A549 (cell line): ENCODE measurements around the gene EDN2. TPM values are rescaled to one million over a fixed set of nuclear protein-coding genes. Genes with fewer than 3 reads are reported as not detected.

ENCODE experiments used
- ATAC-seq, 2 experiments: fragments of 200-7000 bp in 1 of 2; fragments of >200 bp in 1 of 2; cut with Nextera tagmentation in 1 of 2; cut with Tn5 transposase in 1 of 2; 3 replicates each; pipeline versions ENCODE4 v1.8.0 to v1.9.1; 2018 to 2020; ENCODE audit warnings: mild to moderate bottlenecking in 1 of 2, moderate library complexity in 1 of 2
- CTCF ChIA-PET: fragments of 300-600 bp; sonication (Branson Sonifier 250); formaldehyde crosslinking; extraction: SDS; loops from one replicate; lab custom pipeline; 2021; ENCODE audit warnings: antibody characterized with exemption, inconsistent platforms; lab: Yijun Ruan, JAX
- POLR2A ChIA-PET: fragments of 350-600 bp; formaldehyde crosslinking; extraction: SDS; loops from one replicate; lab custom pipeline; 2021; ENCODE audit warnings: antibody characterized with exemption, inconsistent platforms; lab: Yijun Ruan, JAX
- DNase-seq, 2 experiments: peaks; one replicate each; pipeline versions ENCODE4 v3.0.0 to v3.0.0-alpha.2; 2011 to 2016; ENCODE audit warnings: low read depth in 1 of 2, low spot score in 1 of 2
- FAIRE-seq: peaks from 2 replicates; lab custom pipeline; 2011; peaks lifted over from hg19 to GRCh38; lab: Jason Lieb, UNC
- H3K27ac ChIP-seq, 2 experiments: fragments of >200 bp; sonication (Bioruptor Twin); formaldehyde crosslinking; 3 replicates each; pipeline ENCODE4 v1.5.1; 2016 to 2017
- H3K4me1 ChIP-seq: fragments of >200 bp; sonication (Bioruptor Twin); formaldehyde crosslinking; 3 replicates; pipeline ENCODE4 v1.6.1; 2016
- H3K4me2 ChIP-seq: fragments of >200 bp; sonication (Bioruptor Twin); formaldehyde crosslinking; 3 replicates; pipeline ENCODE4 v1.6.1; 2016
- H3K4me3 ChIP-seq: fragments of >200 bp; sonication (Bioruptor Twin); formaldehyde crosslinking; 3 replicates; pipeline ENCODE4 v1.5.1; 2016
- H3K9me3 ChIP-seq: fragments of >200 bp; sonication (Bioruptor Twin); formaldehyde crosslinking; 3 replicates; pipeline ENCODE4 v1.6.1; 2016
- CHD4 ChIP-seq: fragments of 200-600 bp; sonication (generic); IDR thresholded peaks from 2 replicates; pipeline ENCODE4 v1.6.1; 2016; ENCODE audit warnings: antibody characterized with exemption, mild to moderate bottlenecking, borderline replicate concordance
- CTCF ChIP-seq: fragments of >200 bp; sonication (Bioruptor Twin); formaldehyde crosslinking; IDR thresholded peaks from 3 replicates; pipeline ENCODE4 v1.5.1; 2016
- EP300 ChIP-seq, 2 experiments: fragments of >200 bp; sonication (Bioruptor Twin); formaldehyde crosslinking; IDR thresholded peaks; 2 replicates in 1 of 2; 3 replicates in 1 of 2; pipeline ENCODE4 v1.6.1; 2016 to 2017
- FOSB ChIP-seq: fragments of 250-450 bp; sonication (Bioruptor Pico); IDR thresholded peaks from 2 replicates; pipeline ENCODE4 v1.5.0; 2020; ENCODE audit warnings: mild to moderate bottlenecking, moderate library complexity
- FOSL2 ChIP-seq, 2 experiments: fragments of 450-650 bp in 1 of 2; fragments of >200 bp in 1 of 2; sonication (Bioruptor Twin) in 1 of 2; formaldehyde crosslinking; IDR thresholded peaks; 2 replicates each; pipeline versions ENCODE4 v1.5.0 to v1.6.1; 2016 to 2020; ENCODE audit warnings: mild to moderate bottlenecking in 1 of 2, moderate library complexity in 1 of 2
- HEYL ChIP-seq: fragments of 250-450 bp; sonication (Bioruptor Pico); IDR thresholded peaks from 2 replicates; pipeline ENCODE4 v1.8.0; 2021; ENCODE audit warnings: mild to moderate bottlenecking, moderate library complexity
- HOXA7 ChIP-seq: fragments of 250-450 bp; sonication (Bioruptor Pico); IDR thresholded peaks from 2 replicates; pipeline ENCODE4 v1.5.0; 2020; ENCODE audit warnings: mild to moderate bottlenecking, moderate library complexity
- HOXB13 ChIP-seq: fragments of 250-450 bp; sonication (Bioruptor Pico); IDR thresholded peaks from 2 replicates; pipeline ENCODE4 v1.5.0; 2020; ENCODE audit warnings: low read depth, mild to moderate bottlenecking, moderate library complexity
- MAX ChIP-seq: IDR thresholded peaks from 2 replicates; pipeline ENCODE4 v1.6.1; 2012
- MYC ChIP-seq: IDR thresholded peaks from 2 replicates; pipeline ENCODE4 v1.6.1; 2012; ENCODE audit warnings: mild to moderate bottlenecking, inconsistent platforms, low read length, improper control_type of control experiment, borderline replicate concordance
- NFE2L2 ChIP-seq: fragments of 150-350 bp; conservative IDR thresholded peaks from 2 replicates; pipeline ENCODE4 v1.6.1; 2014; ENCODE audit warnings: low read length
- PBX3 ChIP-seq: IDR thresholded peaks from 2 replicates; pipeline ENCODE4 v1.6.1; 2012
- PHF8 ChIP-seq: fragments of 200-600 bp; sonication (generic); IDR thresholded peaks from 2 replicates; pipeline ENCODE4 v1.6.1; 2016; ENCODE audit warnings: low read depth, mild to moderate bottlenecking, antibody characterized with exemption, moderate library complexity, borderline replicate concordance
- POLR2AphosphoS2 ChIP-seq: conservative IDR thresholded peaks from 2 replicates; pipeline ENCODE4 v1.6.1; 2012; ENCODE audit warnings: low read length, improper control_type of control experiment, inconsistent platforms
- RARB ChIP-seq: fragments of 250-450 bp; sonication (Bioruptor Pico); IDR thresholded peaks from 2 replicates; pipeline ENCODE4 v1.8.0; 2021; ENCODE audit warnings: mild to moderate bottlenecking, moderate library complexity
- RCOR1 ChIP-seq: fragments of 150-350 bp; IDR thresholded peaks from 2 replicates; pipeline ENCODE4 v1.6.1; 2014; ENCODE audit warnings: antibody characterized with exemption, low read length, low read depth
- REST ChIP-seq: fragments of 200-600 bp; sonication (generic); IDR thresholded peaks from 2 replicates; pipeline ENCODE4 v1.6.1; 2016; ENCODE audit warnings: antibody characterized with exemption, mild to moderate bottlenecking, moderate library complexity
- RFX5 ChIP-seq: fragments of 450-650 bp; IDR thresholded peaks from 2 replicates; pipeline ENCODE4 v1.7.1; 2014; ENCODE audit warnings: antibody characterized with exemption, mild to moderate bottlenecking, moderate library complexity
- SREBF2 ChIP-seq: fragments of 450-650 bp; IDR thresholded peaks from 2 replicates; pipeline ENCODE4 v1.6.1; 2014; ENCODE audit warnings: mild to moderate bottlenecking, moderate library complexity
- TFCP2L1 ChIP-seq: fragments of 250-450 bp; sonication (Bioruptor Pico); IDR thresholded peaks from 2 replicates; pipeline ENCODE4 v1.5.0; 2021; ENCODE audit warnings: mild to moderate bottlenecking
- WGBS: methylation state at CpG from one replicate; pipeline ENCODE4 v1.1.6; 2017; ENCODE audit errors: missing lambda C conversion rate; 5-methylcytosine and 5-hydroxymethylcytosine counted together
- polyA plus RNA-seq, 4 experiments: library from polyadenylated mRNA; depleted of rRNA in 3 of 4; stranded (reverse); fragments of >200 nt; fragmentation: RNase III in 1 of 4; extraction: RNeasy Plus Mini Kit Qiagen cat#74134 plus additional on column Dnase treatment in 1 of 4; gene quantifications; 2 replicates in 3 of 4; 3 replicates in 1 of 4; pipeline ENCODE4 v1.2.3, GENCODE V29; 2011 to 2017

The EDN2 gene
- polyA plus RNA-seq, 2 of the 4 experiments (the other 2 are of a cell fraction): 1.2 to 3.2 TPM

GRCh38 chr1:41449326-41449921, 35.1 kb downstream of the EDN2 start (continued):
- no peak for TF ChIP-seq REST
- no peak for TF ChIP-seq MAX
- no peak for TF ChIP-seq PBX3
- no peak for TF ChIP-seq RFX5
- TF ChIP-seq FOSL2 (IDR thresholded peaks at IDR 0.05): no peak
- TF ChIP-seq FOSL2 (CRISPR knock-in tag; IDR thresholded peaks at IDR 0.05): no peak
- TF ChIP-seq MYC: no peak

GRCh38 chr1:41448821-41449220, 35.7 kb downstream of the EDN2 start:
- FAIRE-seq (no peak), ATAC-seq (no peak), DNase-seq (no peak)
- 91% methylated on average over 2 of the region's 4 CpGs for WGBS
- H3K4me2 ChIP-seq: no peak overlapping the region
- no peak overlapping the region for H3K27ac ChIP-seq
- no peak overlapping the region for H3K4me3 ChIP-seq
- ChIA-PET CTCF (interaction anchor here (1.2 kb wide), 1 partner anchor 12 kb away, joined by 3 read pairs; no protein-coding TSS in a partner anchor), POLR2A (no interaction called here)
- peaks cover 13% of the 10 kb centered on the region; the same call in 2 of the 3 replicates for H3K9me3 ChIP-seq
- H3K4me1 ChIP-seq: no peaks in the 10 kb centered on the region
- TF ChIP-seq CHD4: no peak
- no peak for TF ChIP-seq CTCF
- no peak for TF ChIP-seq POLR2AphosphoS2
- no peak for TF ChIP-seq RFX5
- TF ChIP-seq HEYL (CRISPR knock-in tag): no peak
- TF ChIP-seq SREBF2: no peak
- no peak for TF ChIP-seq FOSB
- TF ChIP-seq HOXB13 (CRISPR knock-in tag): no peak
- no peak for TF ChIP-seq PHF8
- no peak for TF ChIP-seq PBX3
- no peak for TF ChIP-seq RARB
- no peak for TF ChIP-seq EP300 (IDR thresholded peaks at IDR 0.05)
- TF ChIP-seq NFE2L2: no peak
- no peak for TF ChIP-seq TFCP2L1 (CRISPR knock-in tag)
- no peak for TF ChIP-seq HOXA7
- no peak for TF ChIP-seq RCOR1
- TF ChIP-seq, all 56 proteins: peak for 0
